HCT116 (cell line): Measurements from ENCODE around the gene RNF126. TPM values are rescaled to one million over a fixed set of nuclear protein-coding genes. Genes with fewer than 3 reads are reported as not detected.

Experiments used
- ATAC-seq: fragments of 200-7000 bp; cut with Tn5 transposase; 2 replicates; pipeline ENCODE4 v1.9.1; 2020; ENCODE audit warnings: mild to moderate bottlenecking, moderate library complexity
- BruUV-seq: library from RNA; stranded (reverse); fragments of 400-500 nt; replicated peaks from 2 replicates; lab custom pipeline; 2021; lab: Mats Ljungman, UMichigan
- CTCF ChIA-PET: fragments of 300-600 bp; sonication (Branson Sonifier 250); formaldehyde crosslinking; loops from one replicate; lab custom pipeline; 2021; ENCODE audit warnings: antibody characterized with exemption; lab: Charles Lee
- POLR2A ChIA-PET: fragments of 300-600, 350-600 bp; sonication (Branson Sonifier 250); formaldehyde crosslinking; loops from one replicate; lab custom pipeline; 2021; ENCODE audit warnings: antibody characterized with exemption; lab: Charles Lee
- RAD21 ChIA-PET, 2 experiments: fragments of 300-600 bp; sonication (Branson Sonifier 250); formaldehyde crosslinking; loops; one replicate each; lab custom pipeline; 2023; ENCODE audit warnings: low total read pairs in 2 of 2; ENCODE audit not compliant: uncharacterized antibody in 2 of 2, unreplicated experiment in 2 of 2, low non-redundant PET in 1 of 2; lab: Charles Lee
- DNase-seq: peaks from one replicate; pipeline ENCODE4 v3.0.0-alpha.2; 2010; ENCODE audit warnings: low read depth, low spot score
- H2AFZ ChIP-seq: fragments of 200-600 bp; shearing (Covaris generic), sonication (generic); 2 replicates; pipeline ENCODE4 v1.6.1; 2017; ENCODE audit warnings: low read depth, mixed run types, mixed read lengths, antibody characterized with exemption, low read length; ENCODE audit not compliant: poor library complexity, severe bottlenecking
- H3K27ac ChIP-seq: 2 replicates; pipeline ENCODE4 v1.5.1; 2012; ENCODE audit warnings: low read depth, low read length
- H3K27me3 ChIP-seq: fragments of 200-600 bp; sonication (generic); 2 replicates; pipeline ENCODE4 v1.6.1; 2016; ENCODE audit warnings: mixed run types, low read length, mixed read lengths; ENCODE audit not compliant: insufficient read depth
- H3K36me3 ChIP-seq, 2 experiments: fragments of 200-500 bp in 1 of 2; fragments of 200-600 bp in 1 of 2; sonication (Bioruptor generic) in 1 of 2; sonication (generic) in 1 of 2; 2 replicates each; pipeline versions ENCODE4 v1.5.1 to v1.6.1; 2014 to 2016; ENCODE audit warnings: low read length in 2 of 2, inconsistent platforms in 1 of 2, mixed read lengths in 1 of 2, mixed run types in 1 of 2; ENCODE audit not compliant: insufficient read depth in 2 of 2, control insufficient read depth in 1 of 2
- H3K4me1 ChIP-seq, 2 experiments: fragments of 200-600 bp in 1 of 2; sonication (generic) in 1 of 2; 2 replicates each; pipeline versions ENCODE4 v1.5.1 to v1.6.1; 2012 to 2017; ENCODE audit warnings: low read length in 2 of 2, inconsistent platforms in 1 of 2, mild to moderate bottlenecking in 1 of 2, mixed read lengths in 1 of 2, mixed run types in 1 of 2, moderate library complexity in 1 of 2; ENCODE audit not compliant: insufficient read depth in 2 of 2, control insufficient read depth in 1 of 2
- H3K4me2 ChIP-seq: fragments of 200-600 bp; sonication (generic); 2 replicates; pipeline ENCODE4 v1.6.1; 2017; ENCODE audit warnings: mixed run types, low read length, mixed read lengths
- H3K4me3 ChIP-seq, 2 experiments: fragments of 200-600 bp in 1 of 2; sonication (generic) in 1 of 2; replicated peaks in 1 of 2; 2 replicates each; pipeline ENCODE4 v1.5.1; 2011 to 2016; ENCODE audit warnings: low read length in 2 of 2, control low read depth in 1 of 2, low read depth in 1 of 2, mild to moderate bottlenecking in 1 of 2, mixed read lengths in 1 of 2, mixed run types in 1 of 2
- H3K79me2 ChIP-seq: fragments of 200-600 bp; sonication (generic); 2 replicates; pipeline ENCODE4 v1.6.1; 2017; ENCODE audit warnings: mild to moderate bottlenecking, mixed run types, low read length, moderate library complexity, mixed read lengths; ENCODE audit not compliant: insufficient read depth
- H3K9ac ChIP-seq: fragments of 200-600 bp; sonication (generic); 2 replicates; pipeline ENCODE4 v1.6.1; 2016; ENCODE audit warnings: low read length, mixed read lengths
- H3K9me2 ChIP-seq: fragments of 200-600 bp; sonication (generic), shearing (Covaris generic); 2 replicates; pipeline ENCODE4 v1.6.1; 2017; ENCODE audit warnings: mixed run types, mild to moderate bottlenecking, moderate library complexity; ENCODE audit not compliant: insufficient read depth
- H3K9me3 ChIP-seq, 2 experiments: fragments of 200-500 bp in 1 of 2; fragments of 200-600 bp in 1 of 2; sonication (Bioruptor generic) in 1 of 2; sonication (generic) in 1 of 2; 2 replicates each; pipeline ENCODE4 v1.6.1; 2014 to 2017; ENCODE audit warnings: low read length in 2 of 2, mixed read lengths in 2 of 2, inconsistent platforms in 1 of 2, low read depth in 1 of 2, mild to moderate bottlenecking in 1 of 2, mixed run types in 1 of 2, moderate library complexity in 1 of 2; ENCODE audit not compliant: control insufficient read depth in 1 of 2, insufficient read depth in 1 of 2
- H4K20me1 ChIP-seq: fragments of 200-600 bp; sonication (generic), shearing (Covaris generic); 2 replicates; pipeline ENCODE4 v1.6.1; 2017; ENCODE audit warnings: mixed run types, mild to moderate bottlenecking, moderate library complexity; ENCODE audit not compliant: insufficient read depth
- CBX3 ChIP-seq: IDR thresholded peaks from 2 replicates; pipeline ENCODE4 v1.6.1; 2012; ENCODE audit warnings: low read depth
- CEBPB ChIP-seq: IDR thresholded peaks from 2 replicates; pipeline ENCODE4 v1.6.1; 2012; ENCODE audit warnings: low read depth
- EGR1 ChIP-seq: IDR thresholded peaks from 2 replicates; pipeline ENCODE4 v1.6.1; 2012; ENCODE audit warnings: low read depth
- FOSL1 ChIP-seq: IDR thresholded peaks from 2 replicates; pipeline ENCODE4 v1.6.1; 2012; ENCODE audit warnings: low read depth
- MAX ChIP-seq: IDR thresholded peaks from 2 replicates; pipeline ENCODE4 v1.6.1; 2012
- POLR2A ChIP-seq: IDR thresholded peaks from 2 replicates; pipeline ENCODE4 v1.7.0; 2011; ENCODE audit warnings: borderline replicate concordance; ENCODE audit not compliant: insufficient read depth, insufficient read length; ENCODE audit errors: extremely low read depth
- POLR2AphosphoS5 ChIP-seq: IDR thresholded peaks from 2 replicates; pipeline ENCODE4 v1.6.1; 2011; ENCODE audit warnings: mild to moderate bottlenecking, low read depth, low read length, moderate library complexity
- SIN3A ChIP-seq: IDR thresholded peaks from 2 replicates; pipeline ENCODE4 v1.6.1; 2012; ENCODE audit warnings: low read depth
- SP1 ChIP-seq: IDR thresholded peaks from 2 replicates; pipeline ENCODE4 v1.6.1; 2012; ENCODE audit warnings: low read depth
- SRF ChIP-seq: IDR thresholded peaks from 2 replicates; pipeline ENCODE4 v1.6.1; 2012; ENCODE audit warnings: low read depth
- TCF7L2 ChIP-seq: IDR thresholded peaks from 2 replicates; pipeline ENCODE4 v1.7.0; 2011; ENCODE audit warnings: borderline replicate concordance, inconsistent platforms; ENCODE audit not compliant: insufficient read depth, insufficient read length; ENCODE audit errors: extremely low read depth
- YY1 ChIP-seq: IDR thresholded peaks from 2 replicates; pipeline ENCODE4 v1.6.1; 2011; ENCODE audit warnings: low read length, low read depth, moderate library complexity, mild to moderate bottlenecking; ENCODE audit not compliant: insufficient replicate concordance; ENCODE audit errors: extremely low read depth
- intact Hi-C: fragments of 100-400 bp; cut with micrococcal nuclease; formaldehyde crosslinking; loops from 2 replicates; pipeline ENCODE4 v1.10.0; 2022
- total RNA-seq: library from RNA; stranded (reverse); gene quantifications from one replicate; pipeline ENCODE4 v1.2.1, GENCODE V29; 2021; ENCODE audit not compliant: unreplicated experiment
- TF ChIP-seq, protein P1 (sequence below): IDR thresholded peaks from 2 replicates; pipeline ENCODE4 v1.6.1; 2011; ENCODE audit warnings: mild to moderate bottlenecking, low read length, moderate library complexity; ENCODE audit not compliant: insufficient replicate concordance; ENCODE audit errors: extremely low read depth

The RNF126 gene
- total RNA-seq, 1 experiment from 2014 or later: 93.8 TPM

GRCh38 chr19:633786-634639, 29.0 kb downstream of the RNF126 start:
- Histone ChIP-seq H3K79me2 (peaks cover 39% of the 10 kb centered on the region), H3K36me3 (peaks cover 9 to 22% of the 10 kb centered on the region in 2 experiments), H2AFZ (no peak overlapping the region), H3K27me3 (no peaks in the 10 kb centered on the region), H3K9me2 (no peaks in the 10 kb centered on the region), H4K20me1 (no peaks in the 10 kb centered on the region), H3K4me2 (peak overlapping the region; percentile 85), H3K27ac (peak overlapping the region; percentile 65), H3K9me3 (no peaks in the 10 kb centered on the region), H3K4me1 (peaks cover 8 to 22% of the 10 kb centered on the region in 2 experiments; a peak in 3 of 4 replicates), H3K4me3 (peak overlapping the region; percentile 85 to 97), H3K9ac (peak overlapping the region; percentile 72)
- TF ChIP-seq CEBPB (no peak), FOSL1 (no peak), YY1 (no peak)
- ChIA-PET CTCF (interaction anchor here (1.3 kb wide), 1 partner anchor 123 kb away, joined by 3 read pairs; no protein-coding TSS in a partner anchor), RAD21 (interaction anchor here in 1 of 2 experiments (0.6 kb wide), 1 partner anchor 119 kb away, joined by 4 read pairs; no protein-coding TSS in a partner anchor), POLR2A (no interaction called here)
- intact Hi-C loops: no loop called here
- BruUV-seq: TSS peak; percentile 79
- no peak; the same call in 1 of the 2 replicates for ATAC-seq
- no peak for DNase-seq

DNA sequence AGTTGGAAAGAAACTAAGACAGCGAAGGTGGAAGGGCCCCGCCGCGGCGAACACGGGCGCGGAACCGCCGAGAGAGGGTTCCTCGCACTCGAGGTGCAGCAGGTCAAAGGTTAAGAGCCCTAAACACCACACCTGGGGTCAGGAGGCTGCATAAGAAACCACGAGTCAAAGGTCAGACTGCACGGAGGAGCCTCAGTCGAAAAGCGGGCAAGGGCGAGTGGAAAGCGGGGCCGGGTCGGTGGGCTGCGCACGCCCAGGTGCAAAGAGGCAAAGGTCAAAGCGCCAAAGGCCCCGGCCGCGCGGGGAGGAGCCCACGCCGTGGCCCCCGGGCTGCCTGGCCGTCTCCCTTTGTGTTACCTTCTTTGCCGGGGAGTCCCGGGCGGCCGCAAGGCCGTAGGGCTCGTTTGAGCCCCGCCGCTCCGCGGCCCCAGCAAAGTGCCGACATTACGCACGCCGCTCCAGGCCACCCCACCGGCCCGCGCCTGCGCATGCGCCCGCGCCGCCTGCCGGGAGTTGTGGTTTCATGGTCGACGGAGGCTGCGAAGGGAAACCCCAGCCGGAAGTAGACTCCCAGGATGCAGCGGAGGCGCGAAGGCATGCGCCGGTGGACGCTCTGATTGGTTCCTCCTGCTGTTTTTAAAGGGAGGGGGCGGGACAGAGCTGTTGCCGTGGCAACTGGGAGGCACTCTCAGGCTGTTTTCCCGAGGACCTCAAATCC, 29.8 kb downstream of the RNF126 start, which contains the start of gene POLRMT:
TSS of gene POLRMT (minus strand) at position 470 of the 718 bp plus-strand sequence. CDS start at position 445, 25 bp downstream.
- Histone ChIP-seq H3K4me2 (peak within 1 kb of the TSS; percentile 85), H3K36me3 (peaks cover 11 to 28% of the 10 kb centered on the region in 2 experiments), H3K9me2 (no peaks in the 10 kb centered on the region), H3K9ac (peak within 1 kb of the TSS; percentile 91), H3K4me1 (peaks cover 8 to 16% of the 10 kb centered on the region in 2 experiments; a peak in 2 of 4 replicates), H3K79me2 (peaks cover 47% of the 10 kb centered on the region), H2AFZ (no peak within 1 kb of the TSS), H4K20me1 (no peaks in the 10 kb centered on the region), H3K9me3 (no peaks in the 10 kb centered on the region), H3K27me3 (no peaks in the 10 kb centered on the region), H3K27ac (peak within 1 kb of the TSS; percentile 83), H3K4me3 (peak within 1 kb of the TSS; percentile 85 to 97)
- intact Hi-C loops: no loop called here
- peak; percentile 95 for DNase-seq
- CTCF ChIA-PET: interaction anchor here (1.3 kb wide), 1 partner anchor 122 kb away, joined by 3 read pairs; no protein-coding TSS in a partner anchor
- peak; percentile 89 for ATAC-seq
- BruUV-seq: TSS peak; percentile 70
- RAD21 ChIA-PET: interaction anchor here in 1 of 2 experiments (0.6 kb wide), 1 partner anchor 119 kb away, joined by 4 read pairs; no protein-coding TSS in a partner anchor
- POLR2A ChIA-PET: no interaction called here
- TF ChIP-seq, protein P1, sequence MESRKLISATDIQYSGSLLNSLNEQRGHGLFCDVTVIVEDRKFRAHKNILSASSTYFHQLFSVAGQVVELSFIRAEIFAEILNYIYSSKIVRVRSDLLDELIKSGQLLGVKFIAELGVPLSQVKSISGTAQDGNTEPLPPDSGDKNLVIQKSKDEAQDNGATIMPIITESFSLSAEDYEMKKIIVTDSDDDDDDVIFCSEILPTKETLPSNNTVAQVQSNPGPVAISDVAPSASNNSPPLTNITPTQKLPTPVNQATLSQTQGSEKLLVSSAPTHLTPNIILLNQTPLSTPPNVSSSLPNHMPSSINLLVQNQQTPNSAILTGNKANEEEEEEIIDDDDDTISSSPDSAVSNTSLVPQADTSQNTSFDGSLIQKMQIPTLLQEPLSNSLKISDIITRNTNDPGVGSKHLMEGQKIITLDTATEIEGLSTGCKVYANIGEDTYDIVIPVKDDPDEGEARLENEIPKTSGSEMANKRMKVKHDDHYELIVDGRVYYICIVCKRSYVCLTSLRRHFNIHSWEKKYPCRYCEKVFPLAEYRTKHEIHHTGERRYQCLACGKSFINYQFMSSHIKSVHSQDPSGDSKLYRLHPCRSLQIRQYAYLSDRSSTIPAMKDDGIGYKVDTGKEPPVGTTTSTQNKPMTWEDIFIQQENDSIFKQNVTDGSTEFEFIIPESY: peak; percentile 15
- TF ChIP-seq EGR1 (peak; percentile 36; the same call in 1 of the 2 replicates), SIN3A (no peak), SRF (no peak), SP1 (peak; percentile 91), CBX3 (no peak), MAX (peak; percentile 95), YY1 (peak; percentile 71), POLR2A (peak; percentile 68), POLR2AphosphoS5 (peak; percentile 81), TCF7L2 (peak; percentile 82)
